ENCODE results near the gene AOPEP.
A peak's percentile ranks its signal among the peaks of the same experiment; 100 is the strongest.

AOPEP gene

GRCh38 chr9:95098391-95098921 lies 372.0 kb downstream of the AOPEP start:
- no peak for DNase-seq (ENCODE audit: low read depth)

- DNase-seq (ENCODE audit: low read depth) = no peak
Measured at GRCh38 chr9:95099321-95100070, 373.0 kb downstream of the AOPEP start.

GRCh38 chr9:95100071-95100627 lies 373.6 kb downstream of the AOPEP start:
- no peak for DNase-seq (ENCODE audit: low read depth)

GRCh38 chr9:95101326-95101725 lies 374.8 kb downstream of the AOPEP start:
- no peak for DNase-seq (ENCODE audit: low read depth)

GRCh38 chr9:95102001-95102433 lies 375.5 kb downstream of the AOPEP start:
- no peak for DNase-seq (ENCODE audit: low read depth)

- no peak for DNase-seq (ENCODE audit: low read depth)
Measured at GRCh38 chr9:95102572-95102971, 376.1 kb downstream of the AOPEP start.

- peak; percentile 9 for DNase-seq (ENCODE audit: low read depth)
Measured at GRCh38 chr9:95103281-95103771, 376.8 kb downstream of the AOPEP start.

- DNase-seq (ENCODE audit: low read depth) = no peak
Measured at GRCh38 chr9:95103871-95104580, 377.5 kb downstream of the AOPEP start.

GRCh38 chr9:95104581-95104960 lies 378.1 kb downstream of the AOPEP start:
- DNase-seq (ENCODE audit: low read depth) = no peak

- DNase-seq (ENCODE audit: low read depth) = no peak
Measured at GRCh38 chr9:95104980-95105379, 378.5 kb downstream of the AOPEP start.

GRCh38 chr9:95105519-95106287 lies 379.2 kb downstream of the AOPEP start:
- DNase-seq (ENCODE audit: low read depth) = no peak

GRCh38 chr9:95107001-95107749 lies 380.7 kb downstream of the AOPEP start:
- no peak for DNase-seq (ENCODE audit: low read depth)

- DNase-seq (ENCODE audit: low read depth) = no peak
Measured at GRCh38 chr9:95107976-95108375, 381.5 kb downstream of the AOPEP start.

GRCh38 chr9:95108777-95109176 lies 382.3 kb downstream of the AOPEP start:
- no peak for DNase-seq (ENCODE audit: low read depth)

- no peak for DNase-seq (ENCODE audit: low read depth)
Measured at GRCh38 chr9:95109456-95109855, 383.0 kb downstream of the AOPEP start.

- DNase-seq (ENCODE audit: low read depth) = no peak
Measured at GRCh38 chr9:95110921-95111525, 384.5 kb downstream of the AOPEP start.

GRCh38 chr9:95111716-95112115 lies 385.2 kb downstream of the AOPEP start:
- DNase-seq (ENCODE audit: low read depth) = no peak

- DNase-seq (ENCODE audit: low read depth) = no peak
Measured at GRCh38 chr9:95112436-95113280, 386.2 kb downstream of the AOPEP start.

GRCh38 chr9:95115104-95115503 lies 388.6 kb downstream of the AOPEP start:
- DNase-seq (ENCODE audit: low read depth) = no peak
